ENCODE data around the gene HMGCS2. TPM values are rescaled to one million over a fixed set of nuclear protein-coding genes. Genes with fewer than 3 reads are reported as not detected.

Gene HMGCS2
- total RNA-seq, 4 donors from 2014 or later, result 6.4 to 8.1 TPM; not detected in 2

DNA sequence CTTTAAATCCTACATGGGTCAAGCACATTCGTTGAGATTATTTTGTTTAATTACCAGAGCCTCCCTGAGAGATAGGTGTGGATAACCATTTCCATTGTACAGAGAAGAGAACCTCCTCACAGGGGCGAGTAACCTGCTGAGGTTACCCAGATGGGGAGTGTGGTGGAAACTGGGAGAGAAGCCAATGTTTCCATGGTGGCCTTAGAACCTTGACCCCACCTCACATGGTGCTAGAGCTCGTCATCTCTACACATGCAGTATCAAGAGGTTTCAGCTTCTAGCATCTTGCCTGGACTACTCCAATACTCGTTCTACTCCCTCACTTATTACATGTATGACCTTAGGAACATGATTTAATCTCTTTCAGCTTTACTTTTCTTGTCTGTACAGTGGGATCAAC is 37.8 kb upstream of the HMGCS2 start:
- H3K27me3 ChIP-seq, result no peaks in the 10 kb centered on the region
- no peaks in the 10 kb centered on the region for H3K36me3 ChIP-seq
- no peak for DNase-seq
- intact Hi-C loops (cut with DNase I), result loop anchor here (10.0 kb wide), 1 partner anchor 62 kb away; no protein-coding TSS in a partner anchor
- H3K4me1 ChIP-seq, result no peaks in the 10 kb centered on the region
- H3K9me3 ChIP-seq, result no peaks in the 10 kb centered on the region
- TF ChIP-seq, protein P1, sequence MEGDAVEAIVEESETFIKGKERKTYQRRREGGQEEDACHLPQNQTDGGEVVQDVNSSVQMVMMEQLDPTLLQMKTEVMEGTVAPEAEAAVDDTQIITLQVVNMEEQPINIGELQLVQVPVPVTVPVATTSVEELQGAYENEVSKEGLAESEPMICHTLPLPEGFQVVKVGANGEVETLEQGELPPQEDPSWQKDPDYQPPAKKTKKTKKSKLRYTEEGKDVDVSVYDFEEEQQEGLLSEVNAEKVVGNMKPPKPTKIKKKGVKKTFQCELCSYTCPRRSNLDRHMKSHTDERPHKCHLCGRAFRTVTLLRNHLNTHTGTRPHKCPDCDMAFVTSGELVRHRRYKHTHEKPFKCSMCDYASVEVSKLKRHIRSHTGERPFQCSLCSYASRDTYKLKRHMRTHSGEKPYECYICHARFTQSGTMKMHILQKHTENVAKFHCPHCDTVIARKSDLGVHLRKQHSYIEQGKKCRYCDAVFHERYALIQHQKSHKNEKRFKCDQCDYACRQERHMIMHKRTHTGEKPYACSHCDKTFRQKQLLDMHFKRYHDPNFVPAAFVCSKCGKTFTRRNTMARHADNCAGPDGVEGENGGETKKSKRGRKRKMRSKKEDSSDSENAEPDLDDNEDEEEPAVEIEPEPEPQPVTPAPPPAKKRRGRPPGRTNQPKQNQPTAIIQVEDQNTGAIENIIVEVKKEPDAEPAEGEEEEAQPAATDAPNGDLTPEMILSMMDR (IDR thresholded peaks at IDR 0.05), result no peak
- no peak for TF ChIP-seq POLR2A (IDR thresholded peaks at IDR 0.05)
- no peak overlapping the region for H3K27ac ChIP-seq
- 75 to 84% methylated on average over 4 of the region's 4 CpGs for WGBS, 2 donors
- H3K4me3 ChIP-seq (replicated peaks in 1 of 3), result no peak overlapping the region

DNA sequence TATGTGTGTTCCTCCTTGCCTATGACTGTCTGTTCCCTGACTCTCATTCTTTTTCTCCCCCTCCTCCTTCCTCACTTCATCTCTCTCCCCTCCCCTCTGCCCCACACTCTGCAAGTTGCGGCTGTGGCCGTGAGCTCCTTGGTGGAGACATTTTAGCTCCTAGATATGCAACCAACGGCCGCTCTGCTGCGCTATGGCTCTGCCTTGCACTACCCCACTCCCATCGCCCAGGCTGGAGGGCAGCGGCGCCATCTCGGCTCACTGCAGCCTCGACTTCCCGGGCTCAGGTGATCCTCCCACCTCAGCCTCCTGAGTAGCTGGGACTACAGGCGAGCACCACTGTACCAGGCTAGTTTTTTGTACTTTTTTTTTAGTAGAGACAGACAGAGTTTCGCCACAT is 37.0 kb upstream of the HMGCS2 start:
- Histone ChIP-seq H3K4me1 (no peaks in the 10 kb centered on the region), H3K4me3 (replicated peaks in 1 of 3) (no peak overlapping the region), H3K27ac (no peak overlapping the region), H3K27me3 (no peaks in the 10 kb centered on the region), H3K36me3 (no peaks in the 10 kb centered on the region), H3K9me3 (no peaks in the 10 kb centered on the region)
- intact Hi-C loops (cut with DNase I), result loop anchor here (10.0 kb wide), 1 partner anchor 61 kb away; no protein-coding TSS in a partner anchor
- 93 to 96% methylated on average over 13 of the region's 13 CpGs for WGBS, 2 donors
- no peak for DNase-seq
- TF ChIP-seq, protein P1 (IDR thresholded peaks at IDR 0.05), result no peak
- no peak for TF ChIP-seq POLR2A (IDR thresholded peaks at IDR 0.05)

DNA sequence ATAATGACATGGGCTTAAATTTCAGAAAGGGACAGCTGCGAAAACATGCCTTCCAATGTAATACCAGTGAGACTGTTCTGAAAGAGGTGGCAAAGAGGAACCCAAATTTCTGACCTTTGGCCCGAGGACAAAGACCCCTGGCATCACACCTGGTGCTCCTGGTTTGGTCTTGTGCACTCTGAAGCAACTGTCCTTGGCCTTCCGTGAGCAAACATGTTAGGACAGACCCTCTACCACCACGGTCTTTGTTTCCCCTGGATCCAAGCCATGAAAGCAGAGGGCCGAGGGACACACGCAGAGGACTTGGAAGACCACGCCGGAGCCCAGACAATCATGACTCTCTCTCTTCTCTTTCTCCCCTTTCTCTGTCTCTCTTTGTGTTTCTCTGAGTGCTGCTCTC is 36.5 kb upstream of the HMGCS2 start:
- H3K36me3 ChIP-seq, result no peaks in the 10 kb centered on the region
- no peak overlapping the region for H3K27ac ChIP-seq
- DNase-seq, result no peak
- no peaks in the 10 kb centered on the region for H3K4me1 ChIP-seq
- TF ChIP-seq, protein P1 (IDR thresholded peaks at IDR 0.05), result no peak
- no peak for TF ChIP-seq POLR2A (IDR thresholded peaks at IDR 0.05)
- no peak overlapping the region for H3K4me3 ChIP-seq (replicated peaks in 1 of 3)
- intact Hi-C loops (cut with DNase I), result loop anchor here (10.0 kb wide), 1 partner anchor 60 kb away; no protein-coding TSS in a partner anchor
- WGBS, 2 donors, result 87 to 88% methylated on average over 8 of the region's 8 CpGs
- H3K9me3 ChIP-seq, result no peaks in the 10 kb centered on the region
- H3K27me3 ChIP-seq, result no peaks in the 10 kb centered on the region

DNA sequence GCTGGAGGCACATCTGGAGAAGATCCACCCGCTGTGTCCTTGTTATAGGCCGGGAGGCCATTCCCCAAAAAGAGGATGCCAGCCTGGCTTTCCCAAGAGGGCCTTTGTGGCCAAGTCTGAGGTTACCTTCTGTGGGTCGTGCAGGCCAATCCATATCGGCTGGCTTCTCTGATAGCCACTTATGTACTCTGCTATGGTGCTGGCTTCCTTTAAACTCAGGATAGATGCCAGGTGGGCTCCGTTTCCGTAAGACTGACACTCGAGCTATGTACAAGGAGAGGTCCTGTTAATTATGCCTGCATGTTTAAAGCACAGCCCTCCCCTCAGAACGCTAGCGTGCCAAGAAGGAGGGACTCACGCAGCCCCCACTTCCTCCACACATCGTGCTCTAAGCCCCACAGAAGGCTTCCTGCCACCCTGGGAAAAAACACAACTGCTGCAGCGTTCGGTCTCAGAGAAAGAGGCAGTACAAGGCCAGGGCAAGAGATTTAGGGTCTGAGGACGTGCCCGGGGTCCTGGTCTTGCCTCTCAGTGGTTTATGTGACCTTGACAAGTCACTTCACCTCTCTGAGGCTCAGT is 31.0 kb upstream of the HMGCS2 start:
- Histone ChIP-seq H3K27me3 (no peaks in the 10 kb centered on the region), H3K9me3 (no peaks in the 10 kb centered on the region), H3K4me1 (peaks cover 0 to 6% of the 10 kb centered on the region in 2 donors), H3K36me3 (no peaks in the 10 kb centered on the region), H3K27ac (no peak overlapping the region), H3K4me3 (replicated peaks in 1 of 3) (no peak overlapping the region)
- DNase-seq, result no peak
- WGBS, 2 donors, result 92% methylated on average over 7 to 15 of the region's 15 CpGs
- TF ChIP-seq, protein P1 (IDR thresholded peaks at IDR 0.05), result no peak
- no peak for TF ChIP-seq POLR2A (IDR thresholded peaks at IDR 0.05)
- intact Hi-C loops (cut with DNase I), result loop anchor here (10.0 kb wide), 1 partner anchor 55 kb away; no protein-coding TSS in a partner anchor

DNA sequence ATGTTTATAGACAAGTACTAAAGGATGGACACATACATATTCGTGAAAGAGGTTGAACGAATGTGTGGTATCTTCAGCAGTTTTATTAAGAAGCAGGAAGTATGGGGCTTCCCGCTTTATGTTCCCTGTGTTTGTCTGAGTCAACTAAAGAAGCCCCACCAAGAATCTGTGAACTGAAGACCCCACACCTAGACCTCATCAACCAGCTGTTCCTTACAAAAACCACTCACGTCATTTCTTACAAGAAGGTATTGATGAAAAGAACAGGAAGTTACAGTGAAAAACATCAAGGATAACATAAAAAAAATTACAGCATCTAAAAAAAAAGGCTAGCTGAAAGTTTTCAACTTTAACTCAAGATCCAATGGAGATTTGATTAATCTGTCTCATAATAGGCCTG is 30.3 kb upstream of the HMGCS2 start:
- Histone ChIP-seq H3K36me3 (no peaks in the 10 kb centered on the region), H3K9me3 (no peaks in the 10 kb centered on the region), H3K27me3 (no peaks in the 10 kb centered on the region), H3K4me3 (replicated peaks in 1 of 3) (no peak overlapping the region), H3K27ac (no peak overlapping the region), H3K4me1 (peaks cover 0 to 6% of the 10 kb centered on the region in 2 donors)
- intact Hi-C loops (cut with DNase I), result no loop called here
- DNase-seq, result no peak
- TF ChIP-seq, protein P1 (IDR thresholded peaks at IDR 0.05), result no peak
- TF ChIP-seq POLR2A (IDR thresholded peaks at IDR 0.05), result no peak
- WGBS, 2 donors, result 88 to 90% methylated on average over 4 of the region's 4 CpGs

Measured in thyroid gland (tissue), 4 donors.